Neuron (in vitro differentiated cells): Measurements from ENCODE around the gene RUFY4.

ENCODE experiments used
- H2AFZ ChIP-seq: one replicate; pipeline ENCODE4 v1.6.1; 2013; ENCODE audit warnings: low read depth, mild to moderate bottlenecking, inconsistent platforms, low read length, moderate library complexity
- H3K27me3 ChIP-seq: one replicate; pipeline ENCODE4 v1.6.1; 2013; ENCODE audit warnings: low read length; ENCODE audit not compliant: insufficient read depth
- H3K36me3 ChIP-seq: one replicate; pipeline ENCODE4 v1.6.1; 2013; ENCODE audit warnings: low read length; ENCODE audit not compliant: insufficient read depth
- H3K4me1 ChIP-seq: one replicate; pipeline ENCODE4 v1.6.1; 2013; ENCODE audit warnings: low read length; ENCODE audit not compliant: insufficient read depth
- H3K4me3 ChIP-seq: 2 replicates; pipeline ENCODE4 v1.5.1; 2013; ENCODE audit warnings: mild to moderate bottlenecking, low read length, moderate library complexity
- H3K9me3 ChIP-seq: one replicate; pipeline ENCODE4 v1.6.1; 2013; ENCODE audit warnings: low read length

RUFY4 gene

DNA sequence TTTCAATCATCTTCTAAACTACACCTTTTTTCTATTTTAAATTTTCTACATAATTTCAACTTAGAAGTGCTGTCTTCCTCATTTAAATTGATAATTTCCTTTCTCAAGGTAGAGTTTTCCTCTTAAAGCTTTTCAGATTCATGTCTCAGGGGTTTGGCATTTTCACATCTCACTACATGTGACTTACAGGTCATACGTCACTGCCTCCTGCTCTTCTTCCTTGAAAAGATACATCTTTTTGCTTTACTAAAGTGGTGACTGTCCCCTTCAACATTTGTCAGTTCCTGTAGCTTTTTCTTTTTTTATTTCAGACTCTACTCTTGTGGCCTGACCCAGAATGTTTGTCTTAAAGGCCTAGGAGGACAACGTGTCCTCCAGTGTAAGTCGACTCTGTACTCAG is 17.1 kb upstream of the RUFY4 start:
- Histone ChIP-seq H2AFZ (no peak overlapping the region), H3K4me3 (no peak overlapping the region), H3K4me1 (no peaks in the 10 kb centered on the region), H3K36me3 (no peaks in the 10 kb centered on the region), H3K27me3 (no peaks in the 10 kb centered on the region), H3K9me3 (no peaks in the 10 kb centered on the region)

GRCh38 chr2:218059289-218059688 is 9.8 kb upstream of the RUFY4 start:
- Histone ChIP-seq H3K4me1 (no peaks in the 10 kb centered on the region), H3K4me3 (no peak overlapping the region), H3K27me3 (peaks cover 10% of the 10 kb centered on the region), H3K9me3 (no peaks in the 10 kb centered on the region), H2AFZ (no peak overlapping the region), H3K36me3 (no peaks in the 10 kb centered on the region)

DNA sequence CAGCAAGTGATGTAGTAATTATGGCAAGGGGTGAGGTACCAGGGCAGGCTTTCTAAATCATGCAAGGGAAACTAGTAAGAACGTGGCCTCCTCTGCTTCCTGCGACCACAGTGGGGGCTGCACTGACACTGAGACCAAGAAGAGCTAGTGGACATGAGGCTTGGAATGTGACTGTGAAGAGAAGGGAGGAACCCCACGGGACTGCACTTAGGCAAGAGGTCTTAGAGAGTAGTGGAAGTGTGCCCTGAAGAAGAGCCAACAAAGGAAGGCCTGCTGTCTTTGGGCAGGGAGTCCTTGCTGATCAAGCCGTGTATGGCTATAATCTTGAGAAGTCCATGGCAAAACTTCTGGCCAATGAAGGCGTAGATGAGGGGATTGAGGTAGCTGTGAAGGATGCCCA is 8.9 kb upstream of the RUFY4 start:
- Histone ChIP-seq H3K9me3 (no peaks in the 10 kb centered on the region), H2AFZ (no peak overlapping the region), H3K27me3 (peaks cover 10% of the 10 kb centered on the region), H3K4me1 (no peaks in the 10 kb centered on the region), H3K36me3 (no peaks in the 10 kb centered on the region), H3K4me3 (no peak overlapping the region)

DNA sequence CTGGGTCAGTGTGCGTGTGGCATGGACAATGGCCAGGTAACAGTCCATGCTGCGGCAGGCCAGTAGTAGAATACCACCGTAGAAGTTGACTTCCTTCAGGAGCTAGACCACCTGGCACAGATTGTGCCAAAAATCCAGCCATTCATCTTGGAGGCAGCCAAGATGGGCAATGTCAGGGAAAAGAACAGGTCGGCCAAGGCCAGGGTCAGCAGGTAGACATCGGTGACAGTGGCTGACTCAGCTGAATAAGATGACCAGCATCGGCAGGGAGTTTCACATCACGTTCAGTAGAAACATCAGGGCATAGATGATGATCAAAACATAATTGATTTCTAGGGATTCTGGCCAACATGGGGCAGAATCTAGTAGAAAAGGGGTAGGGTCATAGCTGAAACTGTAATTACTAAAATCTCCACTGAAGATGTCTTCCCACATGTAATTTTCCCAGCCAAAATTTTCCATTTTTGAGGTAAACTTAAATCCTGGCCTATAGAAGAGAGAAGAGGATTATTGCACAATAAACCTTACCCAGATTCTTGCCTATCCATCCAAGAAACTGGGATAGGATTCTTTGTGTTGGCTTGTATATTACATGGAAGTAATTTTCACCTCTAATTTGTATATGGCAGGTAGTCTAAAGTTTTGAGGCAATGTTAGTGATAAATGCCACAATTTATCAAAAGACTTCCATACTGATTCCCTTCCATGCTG is 7.9 kb upstream of the RUFY4 start:
- Histone ChIP-seq H2AFZ (no peak overlapping the region), H3K27me3 (peaks cover 10% of the 10 kb centered on the region), H3K36me3 (no peaks in the 10 kb centered on the region), H3K9me3 (no peaks in the 10 kb centered on the region), H3K4me1 (no peaks in the 10 kb centered on the region), H3K4me3 (no peak overlapping the region)

DNA sequence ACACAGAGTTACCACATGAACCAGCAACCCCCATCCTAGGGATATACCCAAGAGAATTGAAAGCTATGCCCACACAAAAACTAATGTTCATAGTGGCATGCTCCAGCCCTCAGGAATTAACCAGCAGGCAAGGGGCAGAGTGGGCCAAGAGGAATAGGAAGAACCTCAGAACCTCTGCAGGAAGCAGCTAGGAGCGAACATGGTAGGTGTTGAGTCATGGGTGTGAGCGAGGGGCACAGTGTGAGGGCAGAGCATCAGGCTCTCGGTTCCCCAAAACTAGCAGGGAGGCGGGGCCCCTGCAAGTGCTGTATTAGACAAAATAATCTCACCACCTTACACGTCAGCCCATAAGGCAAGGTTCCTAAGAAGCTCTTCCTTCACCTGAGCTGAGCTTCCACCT is 5.6 kb upstream of the RUFY4 start:
- H2AFZ ChIP-seq: no peak overlapping the region
- peaks cover 13% of the 10 kb centered on the region for H3K27me3 ChIP-seq
- H3K4me3 ChIP-seq: no peak overlapping the region
- no peaks in the 10 kb centered on the region for H3K36me3 ChIP-seq
- no peaks in the 10 kb centered on the region for H3K9me3 ChIP-seq
- H3K4me1 ChIP-seq: no peaks in the 10 kb centered on the region

- Histone ChIP-seq H3K36me3 (no peaks in the 10 kb centered on the region), H3K27me3 (peaks cover 9% of the 10 kb centered on the region), H2AFZ (no peak overlapping the region), H3K4me1 (no peaks in the 10 kb centered on the region), H3K4me3 (no peak overlapping the region), H3K9me3 (no peaks in the 10 kb centered on the region)
Observed at GRCh38 chr2:218063896-218064295, 5.2 kb upstream of the RUFY4 start.

GRCh38 chr2:218065239-218066006 is 3.6 kb upstream of the RUFY4 start:
- Histone ChIP-seq H3K4me1 (no peaks in the 10 kb centered on the region), H3K27me3 (peaks cover 9% of the 10 kb centered on the region), H2AFZ (no peak overlapping the region), H3K9me3 (no peaks in the 10 kb centered on the region), H3K36me3 (no peaks in the 10 kb centered on the region), H3K4me3 (no peak overlapping the region)

DNA sequence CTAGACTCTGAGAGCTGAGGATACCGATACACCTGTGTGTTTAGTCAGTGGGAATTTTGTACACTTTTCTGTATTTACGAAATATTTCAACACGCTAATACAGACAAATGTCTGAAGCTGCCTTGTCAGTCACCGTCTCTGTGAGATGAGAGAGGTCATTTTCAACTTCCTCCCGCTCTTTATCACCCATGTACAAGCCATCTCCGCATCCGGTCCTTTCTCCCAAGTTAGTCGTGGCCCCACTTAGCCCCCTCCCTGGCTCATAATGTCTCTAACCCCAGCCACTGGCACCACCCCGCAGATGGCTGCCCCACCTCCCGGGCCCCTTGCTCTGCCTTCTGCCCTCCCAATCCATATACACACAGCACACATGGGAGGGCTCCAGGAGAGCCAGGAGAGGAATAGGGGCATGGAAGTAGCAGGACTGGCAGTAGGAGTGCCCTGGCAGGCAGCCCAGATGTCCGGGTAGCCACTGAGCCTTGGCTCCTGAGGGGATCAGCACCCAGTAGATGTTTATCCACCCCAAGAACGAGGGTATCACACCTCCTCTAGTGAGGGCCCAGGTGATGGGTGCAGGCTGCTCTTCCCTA is 2.0 kb upstream of the RUFY4 start:
- H3K36me3 ChIP-seq: no peaks in the 10 kb centered on the region
- no peak overlapping the region for H3K4me3 ChIP-seq
- H2AFZ ChIP-seq: no peak overlapping the region
- no peaks in the 10 kb centered on the region for H3K9me3 ChIP-seq
- H3K27me3 ChIP-seq: peaks cover 9% of the 10 kb centered on the region
- no peaks in the 10 kb centered on the region for H3K4me1 ChIP-seq

DNA sequence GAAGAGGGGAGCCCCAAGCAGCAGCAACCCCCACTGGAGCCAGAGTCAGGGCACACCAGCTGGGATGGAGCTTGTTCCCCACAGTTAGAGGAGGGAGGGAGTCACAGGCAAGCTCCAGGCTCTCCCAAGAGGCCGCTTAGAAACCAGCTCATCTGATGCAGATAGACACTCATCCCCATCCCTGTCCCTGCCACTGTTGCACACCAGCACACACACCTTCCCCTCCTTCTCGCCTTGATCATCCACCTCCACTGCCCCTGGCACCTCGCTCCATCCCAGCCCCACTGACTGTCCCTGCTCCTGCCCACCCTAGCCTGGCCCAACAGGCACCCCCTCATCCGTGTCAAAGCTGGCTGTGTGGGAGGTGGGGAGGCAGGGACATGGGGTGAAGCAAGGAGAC is 1.5 kb upstream of the RUFY4 start:
- Histone ChIP-seq H3K36me3 (no peaks in the 10 kb centered on the region), H3K4me3 (no peak overlapping the region), H3K9me3 (no peaks in the 10 kb centered on the region), H3K27me3 (peaks cover 9% of the 10 kb centered on the region), H2AFZ (no peak overlapping the region), H3K4me1 (no peaks in the 10 kb centered on the region)

DNA sequence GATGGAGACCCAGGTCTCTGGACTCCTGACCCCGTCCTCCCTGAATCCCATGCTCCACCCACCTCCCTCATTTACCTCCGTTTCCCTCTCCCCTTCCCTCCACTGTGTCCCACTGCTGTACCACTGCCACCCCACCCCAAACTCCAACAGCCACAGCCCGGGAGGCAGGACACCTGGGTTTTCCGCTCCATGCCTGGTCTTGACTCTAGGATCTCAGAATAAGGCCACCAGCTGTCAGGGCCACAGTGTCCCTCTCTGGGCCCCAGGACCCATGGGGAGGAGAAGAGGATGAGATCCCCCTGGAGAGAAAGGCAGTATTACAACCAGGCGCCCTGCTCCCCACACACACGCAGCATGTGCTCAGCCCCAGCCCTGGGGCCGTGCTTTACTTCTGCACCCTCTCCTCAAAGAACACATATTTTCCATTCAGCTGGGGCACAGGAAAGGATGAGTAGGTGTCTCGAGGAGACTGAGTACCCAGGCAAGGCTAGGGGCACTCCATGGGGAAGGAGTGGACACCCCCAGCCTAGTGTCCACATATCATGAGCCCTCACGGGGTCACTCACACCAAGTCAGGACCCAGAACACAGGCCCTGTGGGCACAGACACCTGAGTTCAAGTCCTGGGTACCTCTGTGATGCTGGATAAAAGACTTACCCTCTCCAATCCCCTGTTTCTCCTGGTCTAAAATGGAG is 700 bp downstream of the RUFY4 start:
- Histone ChIP-seq H3K27me3 (peaks cover 9% of the 10 kb centered on the region), H2AFZ (no peak overlapping the region), H3K9me3 (no peaks in the 10 kb centered on the region), H3K4me3 (no peak overlapping the region), H3K36me3 (no peaks in the 10 kb centered on the region), H3K4me1 (no peaks in the 10 kb centered on the region)

GRCh38 chr2:218070587-218070986 is 1.5 kb downstream of the RUFY4 start:
- H3K4me1 ChIP-seq: no peaks in the 10 kb centered on the region
- H3K27me3 ChIP-seq: peaks cover 9% of the 10 kb centered on the region
- no peak overlapping the region for H3K4me3 ChIP-seq
- H3K9me3 ChIP-seq: no peaks in the 10 kb centered on the region
- no peaks in the 10 kb centered on the region for H3K36me3 ChIP-seq
- H2AFZ ChIP-seq: no peak overlapping the region

DNA sequence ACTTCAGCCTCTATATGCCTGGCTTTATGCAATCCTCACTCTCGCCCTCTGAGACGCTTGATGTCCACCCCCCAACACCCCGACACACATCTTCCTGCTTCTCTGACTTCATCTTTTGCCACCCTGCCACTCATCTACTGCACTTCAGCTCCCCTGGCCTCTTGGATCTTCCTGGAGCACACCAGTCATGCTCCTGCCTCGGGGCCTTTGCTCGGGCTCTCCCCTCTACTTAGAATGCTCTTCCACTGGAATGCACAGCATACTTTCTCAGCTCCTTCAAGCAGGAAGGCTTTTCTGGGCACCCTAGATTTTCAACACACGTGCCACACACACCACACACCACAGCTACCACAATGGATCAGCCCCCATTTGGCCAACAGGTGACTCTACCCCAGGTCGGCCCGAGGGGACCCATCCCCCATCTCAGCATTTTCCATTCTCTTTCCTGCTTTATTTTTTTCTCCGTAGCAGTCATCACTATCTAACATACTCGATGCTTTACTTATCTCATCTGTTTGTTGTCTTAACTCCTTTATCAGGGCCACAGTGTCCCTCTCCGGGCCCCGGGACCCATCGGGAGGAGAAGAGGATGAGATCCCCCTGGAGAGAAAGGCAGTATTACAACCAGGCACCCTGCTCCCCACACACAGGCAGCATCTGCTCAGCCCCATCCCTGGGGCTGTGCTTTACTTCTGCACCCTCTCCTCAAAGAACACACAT is 2.3 kb downstream of the RUFY4 start:
- Histone ChIP-seq H3K4me3 (no peak overlapping the region), H3K27me3 (peaks cover 9% of the 10 kb centered on the region), H2AFZ (no peak overlapping the region), H3K4me1 (no peaks in the 10 kb centered on the region), H3K36me3 (no peaks in the 10 kb centered on the region), H3K9me3 (no peaks in the 10 kb centered on the region)
